GM11168 (cell line): ENCODE data around the gene PARL.

Experiments
- in situ Hi-C: fragments of 300-500 bp; cut with MboI; formaldehyde crosslinking; loops from one replicate; pipeline ENCODE4 v1.12.0; 2022; ENCODE audit warnings: low sequenced_read_pairs; ENCODE audit not compliant: unreplicated experiment

PARL gene

DNA sequence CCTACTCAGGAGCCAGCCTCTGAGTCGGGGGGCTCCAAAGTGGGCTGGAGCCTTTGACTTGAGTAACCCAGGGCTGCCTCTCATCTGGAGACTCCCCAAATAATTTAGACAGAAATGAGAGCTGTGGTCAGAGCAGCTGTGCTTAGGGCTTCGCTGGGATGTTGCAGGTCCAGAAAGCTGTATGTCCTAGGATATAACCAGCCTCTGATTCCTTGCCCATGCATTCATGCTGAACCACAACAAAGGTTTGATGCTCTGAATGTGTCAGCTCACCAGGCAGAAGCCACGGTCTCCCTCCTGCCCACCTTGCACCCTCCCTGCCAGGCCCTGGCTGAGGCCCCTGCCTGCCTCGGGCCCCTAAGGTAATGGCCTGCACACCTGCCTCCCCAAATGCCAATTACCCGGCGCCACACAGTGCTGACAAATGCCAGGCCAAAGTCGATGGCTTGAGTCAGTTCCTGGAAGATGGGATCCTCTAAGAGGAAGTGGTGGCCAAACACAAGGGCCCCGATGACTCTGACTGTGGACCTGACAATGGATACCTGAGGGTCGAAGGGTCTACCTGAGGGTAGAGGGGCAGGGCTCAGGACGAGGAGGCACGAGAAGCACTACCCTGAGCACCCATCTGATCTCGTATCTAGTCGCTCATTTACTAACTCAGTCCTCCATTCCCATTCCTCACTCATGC lies 21.7 kb upstream of the PARL start:
- in situ Hi-C loops = no loop called here

DNA sequence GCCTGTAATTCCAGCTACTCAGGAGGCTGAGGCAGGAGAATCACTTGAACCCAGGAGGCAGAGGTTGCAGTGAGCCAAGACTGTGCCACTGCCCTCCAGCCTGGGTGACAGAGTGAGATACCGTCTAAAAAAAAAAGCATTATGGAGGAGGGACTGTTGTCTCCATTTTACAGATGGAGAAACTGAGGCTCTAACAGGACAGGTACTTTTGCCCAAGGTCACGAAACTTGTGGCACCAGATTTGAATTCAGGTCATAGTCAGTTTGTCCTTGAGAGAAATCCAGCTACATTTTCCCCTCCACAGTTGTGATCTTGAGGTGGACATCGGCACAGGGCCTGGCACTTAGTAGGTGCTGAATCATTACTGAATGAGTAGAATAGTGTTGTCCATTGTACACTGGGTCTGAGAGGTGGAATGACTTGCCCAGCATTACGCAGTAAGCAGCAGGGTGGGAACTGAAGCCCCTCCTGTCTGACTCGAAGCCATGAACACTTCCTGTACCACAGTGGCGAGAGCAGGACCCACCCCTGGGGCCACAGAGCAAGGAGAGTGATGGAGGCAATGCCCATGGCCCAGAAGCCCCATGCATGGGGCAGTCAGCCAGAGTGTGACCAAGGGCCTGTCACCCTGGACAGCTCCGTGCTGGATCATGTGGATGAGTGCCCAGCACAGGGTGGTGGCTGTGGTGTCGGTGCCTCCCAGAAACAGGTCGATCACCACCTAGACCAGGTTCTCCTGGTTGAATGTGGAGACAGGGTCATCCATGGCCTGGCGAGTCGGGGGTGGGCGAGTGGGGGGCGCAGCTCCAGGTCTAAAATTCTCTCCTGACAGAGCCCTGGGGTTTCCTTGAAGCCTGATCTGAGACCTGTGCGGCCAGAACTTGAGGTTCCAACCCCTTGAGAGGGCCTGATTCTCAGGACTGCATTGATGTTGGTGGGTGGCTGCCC lies 20.4 kb upstream of the PARL start:
- in situ Hi-C loops = no loop called here

DNA sequence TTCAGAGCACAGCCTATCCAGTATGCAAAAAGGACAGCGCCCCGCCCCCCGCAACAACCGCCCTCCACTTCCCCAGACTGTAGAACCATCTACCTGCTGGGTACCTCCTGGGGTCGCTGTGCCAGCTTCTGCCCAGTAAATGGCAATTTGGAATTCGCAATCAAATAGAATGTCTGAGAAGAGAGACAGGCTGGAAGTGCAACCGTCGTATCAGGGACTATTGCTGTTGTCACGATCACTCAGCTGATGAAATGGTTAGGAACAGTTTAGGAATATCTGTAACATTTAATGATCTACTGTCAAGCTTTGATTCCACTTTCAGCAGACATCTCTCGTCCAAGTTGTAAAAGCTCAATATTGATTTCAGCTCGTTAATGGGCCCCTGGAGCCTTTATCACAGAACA lies 13.3 kb upstream of the PARL start:
- in situ Hi-C loops = loop anchor here (25.0 kb wide), 1 partner anchor 364 kb away; the partner anchor contains the start of gene CAMK2N2

DNA sequence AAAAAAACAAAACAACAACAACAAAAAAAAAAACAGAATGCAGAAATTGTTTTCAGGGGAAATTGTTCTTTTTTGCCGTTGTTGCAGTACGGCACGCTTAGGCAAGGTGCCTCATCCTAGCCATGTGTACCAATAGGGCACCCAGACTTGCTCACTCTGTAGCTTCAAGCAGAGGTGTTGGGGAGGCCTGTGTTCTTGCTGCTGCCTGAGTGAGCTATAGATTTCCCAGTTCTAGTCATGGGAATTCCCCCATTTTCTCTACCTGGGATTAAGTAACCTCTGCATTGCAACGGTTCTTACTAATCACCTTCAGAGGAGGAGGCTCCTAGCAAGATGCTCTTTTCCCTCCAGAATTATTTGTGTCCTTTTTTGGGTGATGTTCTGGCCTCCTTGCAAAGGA lies 12.9 kb upstream of the PARL start:
- in situ Hi-C loops = loop anchor here (25.0 kb wide), 1 partner anchor 365 kb away; the partner anchor contains the start of gene CAMK2N2

DNA sequence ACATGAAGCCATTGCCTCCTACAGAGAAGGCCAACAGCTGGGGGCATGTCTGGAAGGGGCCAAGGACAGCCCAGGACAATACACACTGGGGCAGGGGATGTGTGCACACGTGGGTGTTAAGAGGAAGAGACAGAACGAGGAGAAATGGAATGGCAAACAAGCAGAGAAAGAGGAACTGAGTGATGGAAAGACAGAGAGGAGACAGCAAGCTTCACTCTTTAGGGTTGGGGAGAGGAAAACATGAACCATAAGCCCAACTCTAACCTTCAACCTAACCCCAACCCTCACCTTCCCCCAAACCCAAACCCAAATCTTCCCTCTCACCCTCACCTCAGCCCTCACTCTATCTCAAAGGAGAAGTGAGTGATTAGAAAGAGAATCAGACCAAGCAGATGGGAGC lies 11.9 kb upstream of the PARL start:
- in situ Hi-C loops = loop anchor here (25.0 kb wide), 1 partner anchor 366 kb away; the partner anchor contains the start of gene CAMK2N2

DNA sequence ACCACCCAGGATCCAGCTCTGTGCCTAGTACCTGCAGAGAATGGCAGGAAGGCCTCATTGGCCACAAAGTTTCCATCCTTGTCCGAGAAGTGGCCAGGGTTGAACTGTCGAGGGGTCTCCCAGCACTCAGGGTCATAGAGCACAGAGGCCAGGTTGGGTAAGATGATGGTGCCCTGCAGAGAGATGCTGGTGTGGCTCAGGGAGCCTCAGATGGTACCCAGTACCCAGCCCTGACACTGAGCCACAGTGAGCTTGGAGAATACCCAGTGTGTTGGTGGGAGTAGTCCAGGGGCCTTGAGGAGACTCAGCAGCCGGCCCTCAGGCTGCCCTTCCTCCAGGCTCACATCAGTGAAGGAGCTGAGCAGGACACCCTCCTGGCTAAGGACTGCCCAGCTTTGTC lies 11.5 kb upstream of the PARL start:
- in situ Hi-C loops = loop anchor here (25.0 kb wide), 1 partner anchor 366 kb away; the partner anchor contains the start of gene CAMK2N2

DNA sequence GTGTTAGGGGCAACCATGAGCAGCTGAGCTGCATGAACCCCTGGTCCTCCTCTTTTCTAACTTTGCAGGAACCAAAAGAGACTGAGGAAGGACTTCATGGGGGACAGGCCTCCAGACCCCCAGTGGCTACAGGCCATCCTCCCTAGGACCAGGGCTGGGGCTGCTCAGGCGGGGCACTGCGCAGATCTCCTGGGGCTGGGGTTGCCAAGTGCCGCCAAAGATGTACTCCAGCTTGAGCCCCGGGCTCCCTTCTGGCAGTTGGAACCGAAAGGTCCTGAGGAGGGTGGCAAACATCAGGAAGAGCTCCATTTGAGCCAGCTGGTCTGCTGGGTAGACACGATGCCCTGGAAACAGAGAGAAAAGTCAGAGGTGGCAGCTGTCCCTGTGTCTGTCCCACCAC lies 11.1 kb upstream of the PARL start:
- in situ Hi-C loops = loop anchor here (25.0 kb wide), 1 partner anchor 367 kb away; the partner anchor contains the start of gene CAMK2N2

DNA sequence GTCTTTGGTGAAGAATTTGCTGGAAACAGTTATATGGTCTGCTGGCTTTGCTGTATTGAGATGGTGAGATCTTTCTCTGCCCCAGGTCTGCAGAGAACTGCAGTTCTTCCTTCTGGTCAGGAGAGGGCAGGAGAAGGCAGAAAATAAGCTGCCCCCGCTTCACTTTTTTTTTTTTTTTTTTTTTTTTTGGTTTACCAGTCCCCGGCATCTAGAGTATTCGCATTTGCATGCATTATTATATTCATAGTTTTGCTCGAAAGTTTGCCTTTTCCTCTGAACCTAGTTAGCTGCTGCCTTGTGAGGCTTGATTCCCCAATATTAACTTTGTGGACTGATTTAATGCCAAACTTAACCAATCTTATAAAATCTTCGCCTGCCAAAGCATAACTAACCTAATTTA lies 10.6 kb upstream of the PARL start:
- in situ Hi-C loops = loop anchor here (25.0 kb wide), 1 partner anchor 367 kb away; the partner anchor contains the start of gene CAMK2N2

DNA sequence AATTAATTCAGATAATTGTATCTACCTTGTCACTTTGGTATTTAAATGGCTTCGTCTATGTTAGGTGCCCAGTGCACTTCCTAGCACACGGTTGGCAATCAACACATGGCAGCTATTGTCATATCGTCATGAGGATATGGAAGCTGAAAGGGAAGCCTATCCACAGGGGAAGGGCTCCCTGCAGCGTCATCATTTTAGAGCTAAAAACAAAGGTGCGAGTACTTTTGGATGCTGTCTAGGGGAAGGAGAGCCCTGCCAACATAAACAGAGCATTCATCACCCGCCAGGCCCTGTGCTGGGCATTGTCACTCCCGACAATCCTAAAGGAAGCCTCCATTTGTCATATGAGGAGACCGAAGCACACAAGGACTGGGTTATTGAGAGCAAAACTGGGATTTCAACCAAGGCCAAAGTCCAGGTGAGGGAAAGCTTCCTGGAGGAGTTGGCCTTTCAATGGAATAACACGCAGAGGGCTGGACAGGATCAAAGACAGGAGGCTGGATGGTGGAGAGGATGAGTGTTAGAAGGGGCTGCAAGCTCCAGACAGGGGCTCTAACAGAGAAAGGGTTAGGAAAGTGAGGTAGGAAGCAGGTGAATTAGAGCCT lies 8.0 kb upstream of the PARL start:
- in situ Hi-C loops = loop anchor here (5.0 to 25.0 kb wide), 2 partner anchors 125 to 370 kb away; partner anchors contain the start of genes ABCC5 and CAMK2N2

DNA sequence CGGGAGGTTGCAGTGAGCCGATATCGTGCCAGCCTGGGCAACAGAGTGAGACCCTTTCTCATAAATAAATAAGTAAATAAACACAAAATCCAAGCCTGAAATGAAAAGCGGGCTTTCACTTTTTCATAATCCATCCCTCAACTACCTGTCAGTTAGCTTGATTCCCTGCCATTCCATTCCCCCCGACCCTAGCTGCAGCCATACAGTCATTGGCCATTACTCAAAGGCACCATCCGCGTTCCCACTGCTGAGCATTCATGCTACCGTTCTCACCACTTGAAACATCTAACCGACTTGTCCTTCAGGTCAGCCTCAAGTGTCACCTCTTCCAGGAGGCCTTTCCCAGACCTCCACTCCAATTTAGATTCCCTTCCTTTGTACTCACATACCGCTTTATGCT lies 1.1 kb upstream of the PARL start:
- in situ Hi-C loops = loop anchor here (25.0 kb wide), 1 partner anchor 377 kb away; the partner anchor contains the start of gene CAMK2N2

DNA sequence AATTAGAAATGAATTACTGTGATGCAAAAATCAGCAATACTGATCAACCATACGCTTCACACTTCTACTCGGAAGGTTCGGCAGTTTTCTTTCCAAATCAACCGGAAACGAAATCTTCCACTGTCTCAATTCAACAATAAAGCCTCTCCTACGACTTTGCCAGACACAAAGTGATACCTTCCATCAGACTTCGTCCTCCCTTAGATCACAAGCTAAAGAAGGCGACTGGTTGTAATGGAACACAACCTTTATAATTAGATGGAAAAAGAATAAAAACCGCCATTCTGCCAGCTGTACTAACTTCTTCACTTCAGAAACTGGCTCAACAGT lies 618 bp downstream of the PARL start:
- in situ Hi-C loops = loop anchor here (25.0 kb wide), 1 partner anchor 378 kb away; the partner anchor contains the start of gene CAMK2N2

DNA sequence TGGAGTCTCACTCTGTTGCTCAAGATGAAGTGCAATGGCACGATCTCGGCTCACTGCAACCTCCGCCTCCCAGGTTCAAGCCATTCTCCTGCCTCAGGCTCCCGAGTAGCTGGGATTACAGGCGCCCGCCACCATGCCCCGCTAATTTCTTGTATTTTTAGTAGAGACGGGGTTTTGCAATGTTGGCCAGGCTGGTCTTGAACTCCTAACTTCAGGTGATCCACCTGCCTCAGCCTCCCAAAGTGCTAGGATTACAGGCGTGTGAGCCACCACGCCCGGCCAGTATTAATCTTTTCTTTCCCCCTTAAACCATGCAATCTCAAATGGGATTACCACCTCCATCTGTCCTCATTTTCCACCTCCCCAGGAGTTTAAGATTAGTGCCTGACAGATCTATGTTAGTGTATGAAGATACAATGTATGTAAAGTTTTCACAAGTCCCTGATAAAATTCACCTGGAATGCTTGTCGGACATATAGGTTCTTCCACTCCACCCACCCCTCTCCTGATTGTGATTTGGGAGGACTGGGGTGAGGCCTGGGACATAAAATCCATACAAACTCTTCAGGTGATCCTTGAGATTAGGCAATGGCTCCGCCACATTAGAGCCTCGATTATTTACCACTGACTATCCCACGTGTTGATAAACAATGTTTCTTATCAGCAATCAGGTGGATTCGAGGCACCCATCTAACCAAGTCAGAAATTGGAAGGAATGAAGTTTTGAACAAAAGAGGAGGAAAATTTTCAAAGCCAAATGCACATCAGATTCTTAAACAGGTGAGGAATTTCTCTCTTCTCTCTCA lies 1.2 kb downstream of the PARL start:
- in situ Hi-C loops = loop anchor here (25.0 kb wide), 1 partner anchor 379 kb away; the partner anchor contains the start of gene CAMK2N2

DNA sequence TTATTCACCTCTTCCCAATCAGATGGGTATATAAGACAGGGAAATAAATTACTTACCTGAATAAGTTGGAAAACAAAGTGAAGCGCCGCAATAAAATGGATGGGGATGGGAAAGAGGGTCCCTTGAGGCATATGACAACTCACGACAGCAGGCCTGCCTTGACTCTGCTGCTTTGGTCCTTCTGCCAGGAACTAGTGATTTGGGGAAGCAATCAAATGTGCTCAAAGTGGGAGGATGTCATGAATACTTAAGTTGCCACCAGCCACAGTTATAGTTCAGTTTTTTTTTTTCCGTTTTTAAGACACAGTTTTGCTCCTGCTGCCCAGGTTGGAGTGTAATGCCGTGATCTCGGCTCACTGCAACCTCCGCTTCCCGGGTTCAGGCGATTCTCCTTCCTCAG lies 4.6 kb downstream of the PARL start:
- in situ Hi-C loops = loop anchor here (25.0 kb wide), 1 partner anchor 382 kb away; the partner anchor contains the start of gene CAMK2N2

DNA sequence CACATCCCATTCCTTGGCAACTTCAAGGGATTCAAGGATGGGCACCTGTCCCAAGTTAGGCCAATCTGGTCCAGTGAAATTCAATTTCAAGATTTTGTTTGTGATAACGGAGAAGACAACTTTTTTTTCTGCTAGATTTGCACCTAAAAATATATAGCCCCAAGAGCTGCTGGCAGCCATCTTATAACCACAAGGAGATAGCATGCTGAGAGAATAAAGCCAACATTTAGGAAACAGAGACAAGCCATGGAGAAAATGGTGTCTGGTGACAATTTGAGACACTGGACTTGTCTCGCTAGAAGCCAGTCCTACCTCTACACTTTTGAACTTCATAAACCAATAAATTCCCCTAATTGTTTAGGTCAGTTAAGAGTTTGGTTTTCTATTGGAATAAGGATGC lies 5.4 kb downstream of the PARL start:
- in situ Hi-C loops = loop anchor here (25.0 kb wide), 1 partner anchor 383 kb away; the partner anchor contains the start of gene CAMK2N2

DNA sequence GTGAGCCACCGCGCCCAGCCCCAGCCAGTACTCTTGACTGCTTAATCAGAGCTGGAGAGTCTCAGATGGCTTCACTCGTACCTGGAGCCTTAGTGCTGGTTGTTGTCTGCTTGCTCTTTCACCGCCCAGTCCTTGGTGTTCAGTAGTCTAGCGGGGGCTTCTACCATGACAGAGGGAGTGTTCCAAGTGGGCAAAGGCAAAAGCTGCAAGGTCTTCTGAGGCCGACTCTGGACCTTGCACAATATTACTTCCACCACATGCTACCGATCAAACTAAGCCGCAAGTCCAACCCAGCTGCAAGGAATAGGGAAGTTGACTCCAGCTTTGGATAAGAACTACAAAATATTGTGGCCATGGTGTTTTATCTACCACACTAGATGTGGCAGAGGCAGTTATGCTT lies 6.6 kb downstream of the PARL start:
- in situ Hi-C loops = loop anchor here (25.0 kb wide), 1 partner anchor 384 kb away; the partner anchor contains the start of gene CAMK2N2

DNA sequence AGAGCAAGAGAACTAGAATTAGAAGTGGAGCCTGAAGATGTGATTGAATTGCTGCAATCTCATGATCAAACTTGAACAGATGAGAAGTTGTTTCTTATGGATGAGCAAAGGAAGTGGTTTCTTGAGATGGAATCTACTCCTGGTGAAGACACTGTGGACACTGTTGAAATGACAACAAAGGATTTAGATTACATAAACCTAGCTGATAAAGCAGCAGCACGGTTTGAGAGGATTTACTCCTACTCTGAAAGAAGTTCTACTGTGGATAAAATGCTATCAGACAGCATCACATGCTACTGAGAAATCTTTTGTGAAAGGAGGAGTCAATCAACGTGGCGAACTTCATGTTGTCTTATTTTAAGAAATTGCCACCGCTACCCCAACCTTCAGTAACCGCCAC lies 7.5 kb downstream of the PARL start:
- in situ Hi-C loops = loop anchor here (25.0 kb wide), 1 partner anchor 385 kb away; the partner anchor contains the start of gene CAMK2N2

DNA sequence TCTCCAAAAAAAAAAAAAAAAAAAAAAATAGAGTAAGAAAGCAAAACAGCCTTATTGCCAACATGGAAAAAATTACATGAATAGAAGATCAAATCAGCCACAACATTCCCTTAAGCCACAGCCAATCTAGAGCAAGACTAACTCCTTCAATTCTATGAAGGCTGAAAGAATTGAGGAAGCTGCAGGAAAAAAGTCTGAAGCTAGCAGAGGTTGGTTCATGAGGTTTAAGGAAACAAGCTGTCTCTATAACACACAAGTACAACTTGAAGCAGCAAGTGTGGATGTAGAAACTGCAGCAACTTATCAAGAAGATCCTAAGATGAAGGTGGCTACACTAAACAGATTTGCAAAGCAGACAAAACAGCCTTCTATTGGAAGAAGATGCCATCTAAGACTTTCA lies 9.3 kb downstream of the PARL start:
- in situ Hi-C loops = loop anchor here (25.0 kb wide), 1 partner anchor 387 kb away; the partner anchor contains the start of gene CAMK2N2

DNA sequence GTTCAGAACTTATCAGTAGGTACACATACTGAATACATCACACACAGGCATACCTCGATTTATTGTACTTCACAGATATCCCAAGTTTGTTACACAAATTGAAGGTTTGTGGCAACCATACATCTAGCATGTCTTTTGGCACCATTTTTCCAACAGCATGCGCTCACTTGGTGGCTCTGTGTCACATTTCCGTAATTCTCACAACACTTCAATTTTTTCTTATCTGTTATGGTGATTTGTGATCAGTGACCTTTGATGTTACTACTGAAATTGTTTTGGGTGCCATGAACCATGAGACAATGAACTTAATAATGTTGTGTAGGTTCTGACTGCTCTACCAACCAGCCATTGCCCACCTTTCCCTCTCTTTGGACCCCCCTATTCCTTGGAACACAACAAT lies 10.8 kb downstream of the PARL start:
- in situ Hi-C loops = no loop called here

DNA sequence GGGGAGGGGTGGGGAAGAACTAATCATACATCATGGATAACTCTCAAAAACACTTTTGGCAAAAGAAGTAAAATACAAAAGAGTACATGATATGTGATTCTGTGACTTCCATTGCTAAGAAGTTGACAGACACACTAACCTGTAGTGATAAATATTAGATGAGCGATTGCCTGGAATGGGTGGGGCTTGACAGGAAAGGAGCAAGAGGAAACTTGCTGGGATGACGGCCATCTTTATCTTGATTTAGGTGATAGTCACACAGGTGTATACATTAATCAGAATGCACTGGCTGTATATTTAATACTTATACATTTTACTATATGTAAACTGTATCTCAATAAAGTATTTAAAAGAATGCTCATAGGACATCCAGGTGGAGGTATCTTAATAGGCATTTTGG lies 13.1 kb downstream of the PARL start:
- in situ Hi-C loops = no loop called here
